ENCODE results near the gene CLSTN3.

Gene CLSTN3

GRCh38 chr12:7134396-7135166 lies 4.4 kb downstream of the CLSTN3 start:
- ChIA-PET CTCF (interaction anchor here (1.4 kb wide), 1 partner anchor 10 kb away, joined by 4 read pairs; no protein-coding TSS in a partner anchor), POLR2A (no interaction called here)
- Histone ChIP-seq H3K4me1 (ENCODE audit: control insufficient read depth, insufficient read depth, low read length) (no peaks in the 10 kb centered on the region), H3K4me3 (ENCODE audit: low read depth, low read length) (no peak overlapping the region), H3K9me3 (ENCODE audit: control insufficient read depth, insufficient read depth, low read depth, low read length) (no peaks in the 10 kb centered on the region), H3K36me3 (ENCODE audit: control insufficient read depth in 2 of 2, insufficient read depth in 1 of 2, low read length in 2 of 2) (peaks cover 3 to 63% of the 10 kb centered on the region in 2 experiments; a peak in 2 of 3 replicates), H3K27ac (ENCODE audit: extremely low read depth, low read depth, low read length) (no peak overlapping the region)
- TF ChIP-seq GLIS2 (tag by site-specific recombination; IDR thresholded peaks at IDR 0.05), result no peak
- TF ChIP-seq ZNF600 (tag by site-specific recombination; IDR thresholded peaks at IDR 0.05), result peak; percentile 45; the same call in 1 of the 2 replicates

- TF ChIP-seq REST (tag by site-specific recombination; IDR thresholded peaks at IDR 0.05), result no peak
- TF ChIP-seq ZNF148 (tag by site-specific recombination; IDR thresholded peaks at IDR 0.05; ENCODE audit: borderline replicate concordance), result no peak
- no peak for TF ChIP-seq ZNF624 (tag by site-specific recombination; IDR thresholded peaks at IDR 0.05)
- no peak for TF ChIP-seq SETDB1 (IDR thresholded peaks at IDR 0.05; ENCODE audit: insufficient read length, low read length)
- TF ChIP-seq RBAK (tag by site-specific recombination; IDR thresholded peaks at IDR 0.05), result no peak
- TF ChIP-seq BCL11A (tag by site-specific recombination; IDR thresholded peaks at IDR 0.05; ENCODE audit: low read depth), result no peak
- no peak for TF ChIP-seq ZNF37A (tag by site-specific recombination; IDR thresholded peaks at IDR 0.05)
- POLR2A ChIA-PET, result no interaction called here
- Histone ChIP-seq H3K36me3 (ENCODE audit: control insufficient read depth in 2 of 2, insufficient read depth in 1 of 2, low read length in 2 of 2) (peaks cover 3 to 71% of the 10 kb centered on the region in 2 experiments; a peak in 2 of 3 replicates), H3K9me3 (ENCODE audit: control insufficient read depth, insufficient read depth, low read depth, low read length) (no peaks in the 10 kb centered on the region), H3K4me1 (ENCODE audit: control insufficient read depth, insufficient read depth, low read length) (no peaks in the 10 kb centered on the region), H3K4me3 (ENCODE audit: low read depth, low read length) (no peak overlapping the region), H3K27ac (ENCODE audit: extremely low read depth, low read depth, low read length) (no peak overlapping the region)
- CTCF ChIA-PET, result interaction anchor here (1.4 kb wide), 1 partner anchor 9 kb away, joined by 4 read pairs; no protein-coding TSS in a partner anchor
Measured at GRCh38 chr12:7136071-7136470, 5.9 kb downstream of the CLSTN3 start.

GRCh38 chr12:7136676-7137075 lies 6.5 kb downstream of the CLSTN3 start:
- Histone ChIP-seq H3K9me3 (ENCODE audit: control insufficient read depth, insufficient read depth, low read depth, low read length) (no peaks in the 10 kb centered on the region), H3K36me3 (ENCODE audit: control insufficient read depth in 2 of 2, insufficient read depth in 1 of 2, low read length in 2 of 2) (peaks cover 3 to 77% of the 10 kb centered on the region in 2 experiments; a peak in 2 of 3 replicates), H3K27ac (ENCODE audit: extremely low read depth, low read depth, low read length) (no peak overlapping the region), H3K4me1 (ENCODE audit: control insufficient read depth, insufficient read depth, low read length) (no peaks in the 10 kb centered on the region), H3K4me3 (ENCODE audit: low read depth, low read length) (no peak overlapping the region)
- TF ChIP-seq OVOL3 (tag by site-specific recombination; IDR thresholded peaks at IDR 0.05), result no peak
- TF ChIP-seq ZNF341 (tag by site-specific recombination; IDR thresholded peaks at IDR 0.05; ENCODE audit: low read depth), result no peak
- no peak for TF ChIP-seq ZNF426 (tag by site-specific recombination; IDR thresholded peaks at IDR 0.05)
- POLR2A ChIA-PET, result no interaction called here
- CTCF ChIA-PET, result no interaction called here

Data from HEK293 (cell line).